ENCODE measurements around the gene HS3ST2.

DNA sequence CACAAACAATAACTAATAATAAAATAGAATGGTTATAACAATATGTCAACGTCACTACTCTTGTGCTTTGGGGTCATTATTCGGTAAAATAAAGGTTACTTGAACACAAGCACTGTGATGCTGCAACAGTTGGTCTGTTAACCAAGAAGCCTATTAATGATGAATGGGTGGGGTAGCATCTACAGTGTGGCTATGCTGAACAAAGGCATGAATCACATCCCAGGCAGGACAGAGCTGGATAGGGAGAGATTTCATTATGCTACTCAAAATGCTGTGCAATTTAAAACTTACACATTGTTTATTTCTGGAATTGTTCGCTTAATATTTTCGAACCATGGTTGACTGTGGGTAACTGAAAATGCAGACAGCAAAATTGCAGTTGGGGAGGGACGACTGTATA is 9.1 kb upstream of the HS3ST2 start:
- TF ChIP-seq, protein P1, sequence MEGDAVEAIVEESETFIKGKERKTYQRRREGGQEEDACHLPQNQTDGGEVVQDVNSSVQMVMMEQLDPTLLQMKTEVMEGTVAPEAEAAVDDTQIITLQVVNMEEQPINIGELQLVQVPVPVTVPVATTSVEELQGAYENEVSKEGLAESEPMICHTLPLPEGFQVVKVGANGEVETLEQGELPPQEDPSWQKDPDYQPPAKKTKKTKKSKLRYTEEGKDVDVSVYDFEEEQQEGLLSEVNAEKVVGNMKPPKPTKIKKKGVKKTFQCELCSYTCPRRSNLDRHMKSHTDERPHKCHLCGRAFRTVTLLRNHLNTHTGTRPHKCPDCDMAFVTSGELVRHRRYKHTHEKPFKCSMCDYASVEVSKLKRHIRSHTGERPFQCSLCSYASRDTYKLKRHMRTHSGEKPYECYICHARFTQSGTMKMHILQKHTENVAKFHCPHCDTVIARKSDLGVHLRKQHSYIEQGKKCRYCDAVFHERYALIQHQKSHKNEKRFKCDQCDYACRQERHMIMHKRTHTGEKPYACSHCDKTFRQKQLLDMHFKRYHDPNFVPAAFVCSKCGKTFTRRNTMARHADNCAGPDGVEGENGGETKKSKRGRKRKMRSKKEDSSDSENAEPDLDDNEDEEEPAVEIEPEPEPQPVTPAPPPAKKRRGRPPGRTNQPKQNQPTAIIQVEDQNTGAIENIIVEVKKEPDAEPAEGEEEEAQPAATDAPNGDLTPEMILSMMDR (IDR thresholded peaks at IDR 0.05), result no peak
- no peak for TF ChIP-seq POLR2A (IDR thresholded peaks at IDR 0.05)

Measured in tibial nerve (tissue), 3 donors.